ENCODE results near the gene TEAD4. TPM values are rescaled to one million over a fixed set of nuclear protein-coding genes. Genes with fewer than 3 reads are reported as not detected.
"Not testable (repeated sequence)": the region's sequence is repeated elsewhere in the genome, so short reads cannot be mapped to it uniquely, and the experiment has no call there.

The TEAD4 gene
- total RNA-seq, 1 donor from 2014 or later = 0.94 TPM

DNA sequence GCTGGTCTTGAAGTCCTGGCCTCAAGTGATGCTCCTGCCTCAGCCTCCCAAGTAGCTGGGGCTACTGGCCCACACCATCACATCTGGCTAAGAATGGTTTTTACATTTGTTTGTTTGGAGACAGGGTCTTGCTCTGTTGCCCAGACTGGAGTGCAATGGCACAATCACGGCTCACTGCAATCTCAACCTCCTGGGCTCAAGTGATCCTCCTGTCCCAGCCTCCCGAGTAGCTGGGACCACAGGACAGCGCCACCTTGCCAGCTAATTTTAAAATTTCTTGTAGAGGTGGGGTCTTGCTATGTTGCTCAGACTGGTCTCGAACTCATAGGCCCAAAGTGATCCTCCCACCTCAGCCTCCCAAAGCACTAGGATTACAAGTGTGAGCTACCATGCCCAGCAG is 89.3 kb downstream of the TEAD4 start:
- no peak for DNase-seq

DNA sequence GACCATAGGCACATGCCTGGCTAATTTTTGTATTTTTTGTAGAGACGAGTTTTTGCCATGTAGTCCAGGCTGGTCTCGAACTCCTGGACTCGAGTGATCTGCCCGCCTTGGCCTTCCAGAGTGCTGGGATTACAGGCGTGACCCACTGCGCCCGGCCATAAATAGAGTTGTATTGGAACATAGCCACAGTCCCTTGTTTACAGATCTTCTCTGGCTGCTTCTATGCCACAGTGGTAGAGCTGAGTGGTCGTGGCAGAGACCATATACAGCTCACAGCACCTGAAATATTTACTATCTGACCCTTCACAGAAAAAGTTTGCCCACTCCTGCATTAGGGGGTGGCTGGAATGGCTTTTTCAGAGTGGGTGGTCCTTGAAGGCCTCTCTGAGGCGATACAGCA is 90.0 kb downstream of the TEAD4 start:
- DNase-seq = no peak

DNA sequence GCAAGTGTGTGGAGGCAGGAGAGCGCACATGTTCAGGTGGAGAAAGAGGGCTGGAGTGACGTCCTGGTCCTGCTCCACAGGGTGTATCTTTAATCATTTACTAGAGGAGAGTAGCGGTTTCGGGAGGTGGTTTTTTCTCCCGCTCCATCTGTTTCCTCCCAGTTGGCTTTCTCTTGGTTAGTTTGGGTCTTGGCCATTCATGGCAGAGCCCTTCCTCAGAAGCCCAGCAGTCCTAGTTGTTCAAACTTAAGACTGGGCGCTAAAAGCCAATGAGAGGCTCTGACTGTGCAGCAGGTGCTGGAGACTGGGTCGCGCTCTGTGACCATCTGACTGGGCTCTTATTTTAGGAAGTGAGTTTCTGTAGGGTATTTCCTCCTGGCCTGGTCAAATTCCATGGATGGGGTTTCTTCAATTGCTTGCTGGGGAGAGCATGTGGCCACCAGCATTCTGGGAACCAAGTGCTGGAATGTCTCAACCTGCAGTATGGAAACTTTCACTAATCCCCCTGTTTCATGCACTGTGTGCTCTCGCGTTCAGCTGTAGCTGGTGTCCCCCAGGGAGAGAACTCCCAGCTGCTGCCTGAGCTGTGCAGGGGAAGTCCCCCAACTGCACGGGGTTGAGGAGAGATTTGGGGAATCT is 90.5 kb downstream of the TEAD4 start:
- DNase-seq = no peak

DNA sequence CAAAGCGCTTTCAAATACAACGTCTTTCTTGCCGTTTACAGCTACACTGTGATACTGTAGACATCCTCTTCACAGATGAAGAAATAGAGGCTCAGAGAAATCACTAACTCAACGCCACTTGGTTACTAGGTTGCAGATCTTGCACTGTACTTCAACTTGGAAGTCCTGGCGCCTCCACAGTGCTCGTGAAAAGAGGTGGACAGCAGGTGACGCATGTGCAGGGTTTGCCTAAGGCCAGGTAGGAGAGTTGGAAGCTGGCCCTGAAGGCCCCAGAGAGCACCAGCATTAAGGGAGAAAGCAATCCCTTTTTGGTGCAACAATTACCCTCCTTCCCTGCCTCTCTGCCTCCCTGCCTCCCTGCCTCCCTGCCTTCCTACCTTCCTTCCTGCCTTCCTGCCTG is 95.2 kb downstream of the TEAD4 start:
- no peak for DNase-seq

DNA sequence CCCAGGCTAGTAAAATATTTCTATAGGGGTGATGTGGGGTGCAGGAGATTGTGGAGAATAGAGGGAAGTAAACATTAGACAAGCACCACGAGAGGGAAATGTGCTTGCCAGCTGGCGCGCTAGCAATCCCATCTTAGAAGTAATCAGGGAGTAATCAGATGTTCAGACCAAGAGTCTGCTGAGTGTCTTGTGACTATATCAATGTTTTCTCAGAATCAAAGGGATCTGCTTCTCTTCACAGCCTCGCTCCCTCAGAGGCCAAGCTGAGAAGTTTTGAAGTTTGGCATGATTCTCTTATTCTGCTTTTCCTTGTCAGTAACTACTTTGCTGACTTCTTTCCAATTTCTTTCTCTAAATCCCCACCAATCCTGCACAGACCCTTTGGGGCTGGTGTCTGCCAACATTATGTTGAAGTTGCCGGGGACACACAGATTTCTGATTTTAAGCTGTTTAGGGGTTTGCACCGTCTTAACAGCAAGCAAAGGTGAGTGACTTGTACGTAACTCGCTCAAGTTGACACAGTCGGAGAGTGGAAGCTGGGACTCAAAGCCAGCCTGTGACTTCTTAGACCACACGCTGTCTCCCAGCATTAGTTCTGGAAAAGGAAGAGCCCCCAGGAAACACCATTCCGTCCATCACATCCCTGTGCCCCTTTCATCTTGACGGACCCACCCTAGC is 96.0 kb downstream of the TEAD4 start:
- DNase-seq = no peak

DNA sequence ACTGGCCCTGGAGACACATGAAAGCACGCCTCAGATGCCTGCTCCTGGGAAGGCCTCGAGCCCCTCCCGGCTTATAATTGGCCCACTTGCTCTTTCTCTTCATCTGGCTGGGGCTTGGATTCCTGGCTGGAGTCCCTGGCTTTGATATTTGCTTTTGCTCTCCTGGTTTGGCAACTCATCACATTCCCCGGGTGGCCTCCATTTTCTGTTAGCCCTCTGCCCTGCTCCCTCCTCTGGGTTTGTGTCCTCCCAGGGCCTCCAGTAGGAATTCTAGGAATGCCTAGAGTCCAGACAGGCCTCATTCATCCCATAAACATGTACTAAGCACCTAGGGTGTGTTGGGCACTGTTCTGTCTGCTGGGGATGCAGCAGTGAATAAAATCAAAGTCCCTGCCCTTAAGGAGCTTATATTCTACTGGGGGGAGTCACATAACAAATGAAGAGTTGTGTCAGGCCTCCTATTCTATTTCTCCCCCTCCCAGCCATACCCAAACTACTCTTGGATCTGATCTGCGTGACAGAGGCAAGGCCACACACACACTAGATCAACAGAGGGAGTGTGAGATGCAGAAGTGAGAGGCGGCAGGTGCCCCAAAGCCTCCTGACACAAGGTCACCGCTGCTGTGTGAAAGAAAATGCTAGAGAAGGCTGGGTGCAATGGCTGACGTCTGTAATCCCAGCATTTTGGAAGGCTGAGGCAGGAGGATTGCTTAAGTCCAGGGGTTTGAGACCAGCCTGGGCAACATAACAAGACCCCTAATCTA is 96.7 kb downstream of the TEAD4 start:
- no peak for DNase-seq

DNA sequence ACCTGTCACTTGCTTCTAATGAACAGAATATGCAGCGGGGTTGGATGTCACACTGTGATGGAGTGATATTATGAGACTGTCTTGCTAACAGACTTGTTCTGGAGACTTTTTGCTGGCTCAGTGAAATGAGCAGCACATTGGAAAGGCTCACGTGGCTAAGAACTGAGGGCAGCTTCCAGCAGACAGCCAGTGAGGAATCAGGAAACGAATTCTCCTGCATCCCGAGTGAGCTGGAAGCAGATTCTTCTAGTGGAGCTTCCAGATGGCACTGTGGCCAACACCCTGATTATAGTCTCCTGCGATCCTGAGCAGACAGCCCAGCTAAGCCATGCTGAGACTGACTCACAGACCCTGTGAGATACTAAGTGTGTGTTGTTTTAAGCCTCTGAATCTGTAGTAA is 101.9 kb downstream of the TEAD4 start:
- DNase-seq = peak; percentile 16

DNA sequence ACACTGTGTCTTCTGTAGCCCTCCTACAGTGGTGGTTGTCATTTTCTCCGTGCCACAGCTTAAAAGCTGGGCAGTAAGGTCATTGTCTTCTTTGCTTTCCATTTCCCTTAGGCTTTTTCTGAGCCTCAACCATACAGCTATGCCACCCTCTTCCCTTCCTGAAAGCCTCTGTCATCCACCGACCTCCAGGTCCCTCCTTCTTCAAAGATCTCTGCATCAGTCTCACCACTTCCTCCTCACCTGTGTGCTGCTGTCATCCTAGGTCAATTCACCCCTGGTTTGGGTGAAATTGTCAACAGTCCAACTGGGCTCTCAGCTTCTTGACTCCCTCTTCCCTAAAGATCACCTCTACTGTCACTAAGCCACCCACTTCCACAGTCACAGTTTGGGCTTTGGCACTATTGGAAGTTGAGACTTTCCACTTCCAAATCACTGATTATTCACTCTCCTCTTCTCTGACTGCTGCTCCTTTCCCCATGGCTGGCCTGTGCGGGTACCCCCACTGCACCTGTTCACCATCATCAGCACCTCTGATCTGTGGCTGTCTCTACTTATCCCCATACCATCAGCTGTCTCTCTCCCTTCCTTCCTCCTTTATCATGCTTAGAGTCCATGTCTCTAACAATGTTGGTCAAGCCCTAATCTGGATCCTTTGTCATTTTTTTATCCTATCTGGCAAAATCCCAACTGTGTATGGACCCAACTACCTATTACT is 102.5 kb downstream of the TEAD4 start:
- DNase-seq = no peak

DNA sequence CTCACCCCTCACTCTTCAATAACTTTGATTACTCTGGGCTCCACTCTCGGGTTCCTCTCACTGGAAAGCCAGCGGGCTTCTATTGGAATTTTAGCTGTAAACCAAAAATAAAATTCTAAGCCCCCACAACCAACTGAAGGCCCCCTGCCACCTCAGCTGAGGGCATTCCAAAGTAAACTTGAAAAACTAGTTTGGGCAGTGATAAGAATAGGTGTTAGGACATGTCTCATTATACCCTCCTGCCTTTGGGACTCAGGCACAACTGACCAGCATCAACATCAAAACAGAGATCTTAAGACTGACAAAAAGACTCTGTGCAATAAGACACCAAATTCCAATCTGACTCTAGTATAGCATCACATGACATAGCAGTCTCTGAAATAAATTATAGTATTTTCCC is 106.1 kb downstream of the TEAD4 start:
- no peak for DNase-seq

DNA sequence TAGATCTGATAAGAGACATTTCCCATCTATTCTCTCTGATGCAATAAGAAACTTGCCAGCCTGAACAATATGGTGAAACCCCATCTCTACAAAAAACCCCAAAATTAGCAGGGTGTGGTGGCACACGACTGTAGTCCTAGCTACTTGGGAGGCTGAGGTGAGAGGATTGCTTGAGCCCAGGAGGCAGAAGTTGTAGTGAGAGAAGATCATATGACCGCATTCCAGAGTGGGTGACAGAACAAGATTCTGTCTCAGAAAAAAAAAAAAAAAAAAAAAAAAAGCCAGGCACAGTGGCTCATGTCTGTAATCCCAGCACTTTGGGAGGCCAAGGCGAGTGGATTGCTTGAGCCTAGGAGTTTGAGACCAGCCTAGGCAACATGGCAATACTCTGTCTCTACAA is 106.6 kb downstream of the TEAD4 start:
- DNase-seq = not testable (repeated sequence)

DNA sequence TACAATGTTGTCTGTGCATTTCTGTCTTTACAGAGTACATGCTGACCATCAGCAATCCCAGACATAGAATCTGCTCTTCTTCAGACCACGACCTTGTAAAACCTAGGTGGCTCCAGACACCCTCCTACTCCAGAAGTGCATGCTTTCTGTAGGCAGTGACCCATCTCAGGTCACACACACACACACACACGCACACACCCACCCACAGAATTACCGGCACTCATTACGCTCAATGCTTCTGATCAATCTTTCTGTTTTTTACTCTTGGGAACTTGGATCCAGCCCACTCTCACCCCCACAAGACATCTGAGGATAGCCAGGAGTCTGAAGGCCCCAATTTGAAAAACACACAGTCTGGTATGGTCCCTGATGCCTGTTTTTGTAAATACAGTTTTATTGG is 110.5 kb downstream of the TEAD4 start:
- DNase-seq = no peak

DNA sequence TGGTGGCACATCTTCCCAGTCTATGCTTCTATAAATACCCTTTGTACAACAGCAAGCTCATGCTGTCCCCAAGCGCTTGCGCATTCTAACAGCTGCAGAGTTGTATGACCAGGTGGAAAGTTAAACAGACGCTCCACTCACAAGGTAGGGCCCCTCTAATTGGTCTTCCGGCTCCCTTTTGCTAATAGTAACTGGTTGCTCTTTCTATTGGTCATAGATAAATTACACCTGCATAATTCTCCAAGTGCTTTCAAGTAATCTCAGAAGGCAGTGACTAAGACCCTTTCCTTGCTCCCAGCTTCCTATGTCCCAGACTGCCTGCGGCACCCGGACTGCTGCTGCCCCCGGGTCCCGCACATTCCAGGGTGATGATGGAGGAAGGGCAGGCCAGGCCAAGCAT is 111.9 kb downstream of the TEAD4 start:
- DNase-seq = no peak

DNA sequence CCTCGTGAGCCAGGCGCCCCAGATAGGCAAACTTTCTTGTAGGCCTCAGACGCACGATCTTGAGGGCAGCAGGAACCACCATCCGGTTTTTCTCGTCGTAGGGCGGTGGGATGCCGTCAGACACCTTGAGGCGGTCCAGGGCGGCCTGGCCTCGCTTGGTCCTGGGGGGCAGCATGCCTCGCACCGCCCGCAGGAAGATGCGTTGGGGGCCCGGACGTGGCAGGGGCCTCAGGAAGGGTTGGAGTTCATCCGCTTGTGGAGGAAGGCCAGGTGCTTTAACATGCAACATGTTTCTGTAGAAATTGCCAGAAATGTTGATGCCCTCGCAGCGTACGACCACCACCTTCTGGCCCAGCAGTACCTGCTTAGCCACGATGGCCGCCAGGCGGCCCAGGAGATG is 112.5 kb downstream of the TEAD4 start:
- DNase-seq = no peak

DNA sequence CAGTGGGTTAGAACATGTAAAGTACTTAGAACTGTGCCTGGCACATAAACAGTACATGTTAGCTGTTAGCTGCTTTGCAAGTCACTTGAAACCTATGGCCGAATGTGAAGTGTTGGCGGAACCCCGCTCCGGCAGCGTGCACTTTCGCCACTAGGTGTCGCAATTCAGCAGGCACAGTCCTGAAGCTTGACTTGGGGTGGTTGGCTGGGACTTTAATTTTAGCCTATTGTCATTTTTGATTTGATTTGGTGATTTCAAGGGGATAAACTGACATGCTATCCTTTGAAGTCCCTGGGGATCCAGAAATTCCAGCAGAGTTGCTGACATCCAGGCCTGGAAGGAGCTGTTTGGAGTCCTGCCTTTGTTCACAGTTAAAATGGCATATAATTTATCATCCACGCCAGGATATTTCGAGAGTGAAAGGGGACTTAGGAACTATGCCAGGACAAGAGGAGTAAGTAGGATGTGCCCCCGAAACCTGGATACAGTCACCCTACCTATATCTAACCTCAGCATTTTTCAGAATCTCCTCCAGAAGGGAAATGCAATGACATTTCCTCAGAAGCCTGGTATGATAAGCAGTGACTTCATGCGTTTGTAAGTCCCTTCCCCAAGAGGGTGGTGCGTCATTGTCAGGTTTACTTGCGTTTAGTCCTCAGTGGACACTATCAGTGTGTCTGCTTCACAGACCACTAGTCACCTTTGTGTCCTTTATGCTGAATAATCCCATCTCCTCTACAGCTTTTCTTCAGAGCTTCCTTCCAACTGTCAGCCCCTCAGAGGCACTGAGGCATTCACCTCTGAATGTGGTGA is 114.4 kb downstream of the TEAD4 start:
- DNase-seq = peak; percentile 57

DNA sequence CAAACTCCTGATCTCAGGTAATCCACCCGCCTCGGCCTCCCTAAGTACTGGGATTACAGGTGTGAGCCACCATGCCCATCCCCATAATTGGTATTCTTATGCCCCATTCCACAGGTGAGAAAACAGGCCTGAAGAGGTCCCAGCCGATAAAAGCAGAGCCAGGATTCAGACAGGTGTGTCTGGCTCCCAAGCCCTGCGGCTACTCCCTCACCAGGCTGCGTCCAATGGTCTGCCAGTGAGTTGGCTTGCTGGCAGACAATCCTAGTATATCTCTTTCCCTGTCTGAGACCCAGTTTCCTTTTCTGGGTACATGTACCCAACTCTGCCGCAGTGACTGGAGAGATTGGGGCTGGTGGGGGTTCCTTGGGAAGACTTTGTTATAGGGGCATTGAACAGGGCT is 116.1 kb downstream of the TEAD4 start:
- DNase-seq = no peak

DNA sequence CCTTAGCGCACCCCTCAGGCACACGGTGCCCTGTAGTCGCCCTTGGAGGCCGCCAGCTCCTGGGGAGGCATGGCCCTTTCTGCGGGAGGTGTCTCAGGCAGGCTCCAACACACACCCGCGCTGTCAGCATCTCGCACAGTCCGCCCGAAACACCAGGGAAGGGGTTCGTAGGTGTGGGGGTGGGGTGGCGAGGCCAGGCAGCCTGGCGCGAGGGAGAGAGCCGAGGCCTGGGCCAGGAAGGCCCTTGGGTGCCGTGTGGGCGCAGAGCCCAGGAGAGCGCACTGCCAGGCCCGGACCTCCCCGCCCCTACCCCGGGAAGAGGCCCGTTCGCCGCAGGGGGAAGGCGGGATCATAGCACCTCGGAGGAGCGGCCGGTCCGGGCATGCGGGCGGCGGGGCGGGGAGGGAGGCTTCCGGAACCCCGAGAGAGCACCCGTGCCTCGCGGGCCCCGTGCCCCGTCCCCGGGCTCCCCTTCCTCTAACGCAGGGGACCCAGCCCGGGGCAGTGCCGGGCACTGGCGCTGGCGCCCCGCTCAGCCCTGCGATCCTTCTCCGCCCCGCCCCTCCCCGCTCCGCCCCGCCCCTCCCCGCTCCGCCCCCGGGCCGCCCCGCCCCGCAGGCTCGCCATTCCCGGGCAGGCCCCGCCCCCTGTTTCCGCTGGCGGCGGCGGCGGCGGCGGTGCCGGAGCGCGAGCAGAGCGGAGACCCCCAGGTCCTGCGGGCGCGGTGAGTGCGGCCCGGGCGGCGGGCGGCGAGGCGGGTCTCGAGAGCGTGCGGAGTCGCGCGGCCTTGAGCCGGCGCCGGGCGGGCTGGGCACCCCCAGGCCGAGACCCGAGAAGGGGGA is 117.8 kb downstream of the TEAD4 start, which contains the start of gene TSPAN9:
Gene TSPAN9, plus strand, starts transcription at position 650 of the 842 bp plus-strand sequence. CDS start 123,815 bp downstream, outside the sequence.
- DNase-seq = peak; percentile 39

DNA sequence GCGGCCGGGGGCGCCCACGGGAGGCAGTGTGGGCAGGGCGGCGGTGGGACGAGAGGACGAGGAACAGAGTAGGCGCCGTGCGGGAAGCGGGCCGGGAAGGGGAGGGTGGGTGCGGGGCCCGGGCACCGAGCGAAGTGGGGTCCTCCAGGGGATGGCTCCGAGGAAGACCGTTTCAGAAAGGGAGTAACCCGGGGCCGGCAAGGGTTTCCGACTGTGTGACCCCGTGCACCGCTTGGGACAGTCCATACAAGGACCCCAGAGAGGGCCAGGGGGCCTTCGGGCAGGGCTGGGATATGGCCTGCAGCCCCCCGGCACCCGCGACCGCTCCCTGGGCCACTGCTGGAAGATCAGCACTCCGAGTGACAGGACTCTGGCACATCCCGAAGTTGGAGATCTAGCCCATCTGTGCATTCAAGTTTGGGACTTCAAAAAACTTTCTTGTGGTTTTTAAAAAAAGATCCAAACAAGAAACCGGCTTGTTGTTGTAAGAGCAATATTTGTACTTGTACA is 118.4 kb downstream of the TEAD4 start:
- no peak for DNase-seq

DNA sequence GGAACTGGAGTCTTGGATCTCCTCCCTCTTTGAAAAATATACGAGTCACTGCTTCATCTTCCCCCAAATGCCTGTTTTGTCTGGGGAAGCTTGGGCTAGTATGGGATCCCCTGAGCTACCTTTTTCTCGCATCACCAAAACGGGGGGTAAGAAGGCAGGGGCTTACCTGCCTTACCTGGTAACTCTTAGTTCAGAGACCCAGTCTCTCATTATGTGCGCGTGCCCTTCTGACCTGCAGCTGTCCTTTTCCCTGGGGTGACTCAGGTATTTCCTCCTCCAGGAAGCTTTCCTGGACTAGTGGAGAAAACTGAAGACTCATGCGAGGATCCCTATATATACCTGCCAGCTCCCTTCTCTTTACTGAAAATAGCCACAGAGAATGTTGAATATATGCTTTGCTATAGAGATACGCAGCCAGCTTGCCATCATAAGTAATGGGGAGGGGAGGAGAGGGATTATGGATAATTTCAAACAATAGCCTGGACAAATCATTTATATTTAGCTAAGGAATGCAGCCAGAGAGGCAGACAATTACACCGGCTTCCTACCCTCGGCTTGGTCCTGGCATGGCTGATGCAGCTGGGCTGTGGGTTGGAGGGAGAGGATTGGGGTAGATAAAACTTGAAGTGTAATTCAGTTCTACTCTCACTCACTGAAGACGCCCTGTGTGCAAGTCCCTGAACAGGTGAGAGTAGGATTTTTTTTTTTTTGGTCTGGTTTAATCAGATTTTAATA is 119.1 kb downstream of the TEAD4 start:
- DNase-seq = no peak

DNA sequence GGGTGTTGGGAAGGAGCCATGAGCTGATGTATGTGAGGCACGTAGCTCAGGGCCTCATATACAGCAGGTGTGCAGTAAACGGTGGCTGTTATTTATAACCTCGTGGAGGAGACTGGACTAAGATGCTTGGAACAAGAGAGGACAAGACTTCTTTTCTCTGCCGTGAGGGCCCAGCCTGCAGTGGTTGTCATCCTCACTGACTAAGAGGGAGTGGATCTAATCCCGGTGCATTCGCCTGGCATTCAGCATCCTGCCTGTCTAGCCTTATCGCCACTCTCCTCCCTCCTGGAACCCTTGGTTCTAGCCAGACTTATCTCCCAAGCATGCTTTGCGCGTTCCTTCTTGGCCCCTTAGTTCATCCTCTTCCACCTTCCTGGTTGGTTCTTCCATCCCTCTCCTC is 121.9 kb downstream of the TEAD4 start:
- no peak for DNase-seq

DNA sequence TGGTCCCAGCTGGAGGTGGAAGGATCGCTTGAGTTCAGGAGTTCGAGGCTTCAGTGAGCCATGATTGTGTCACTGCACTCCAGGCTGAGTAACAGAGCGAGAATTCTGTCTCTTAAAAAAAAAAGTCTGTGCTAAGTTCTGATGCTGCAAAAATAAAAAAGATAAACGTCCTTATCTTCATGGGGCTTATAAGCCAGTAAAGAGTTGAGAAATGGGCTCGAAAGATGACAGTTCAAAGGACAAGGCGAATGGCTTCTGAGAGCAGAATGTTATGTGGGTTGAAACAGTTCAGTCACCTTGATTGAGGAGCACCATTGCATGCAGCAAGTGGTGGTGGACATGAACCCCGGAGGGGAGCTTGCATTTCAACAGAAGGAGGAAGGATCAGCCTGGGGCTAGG is 122.7 kb downstream of the TEAD4 start:
- DNase-seq = no peak
